ENCODE results near the gene TBC1D4. TPM values are rescaled to one million over a fixed set of nuclear protein-coding genes. Genes with fewer than 3 reads are reported as not detected.
A peak's percentile ranks its signal among the peaks of the same experiment; 100 is the strongest.

TBC1D4 gene
- total RNA-seq, 1 donor: 6.5 TPM

- DNase-seq (ENCODE audit: low read depth in 2 of 3, low spot score in 2 of 3): peak in 2 of 3 donors; percentile 16 to 73
Observed at GRCh38 chr13:75489502-75490263, 7.7 kb upstream of the TBC1D4 start.

GRCh38 chr13:75486146-75487062, 4.4 kb upstream of the TBC1D4 start:
- DNase-seq (ENCODE audit: low read depth in 2 of 3, low spot score in 2 of 3): peak in 1 of 3 donors; percentile 44

GRCh38 chr13:75485286-75486062, 3.5 kb upstream of the TBC1D4 start:
- DNase-seq (ENCODE audit: low read depth in 2 of 3, low spot score in 2 of 3): no peak

- DNase-seq (ENCODE audit: low read depth in 2 of 3, low spot score in 2 of 3): no peak
Observed at GRCh38 chr13:75482820-75483079, 781 bp upstream of the TBC1D4 start.

- peak in 2 of 3 donors; percentile 24 to 28 for DNase-seq (ENCODE audit: low read depth in 2 of 3, low spot score in 2 of 3)
Observed at GRCh38 chr13:75481176-75482069, 546 bp downstream of the TBC1D4 start.

GRCh38 chr13:75480671-75481175, 1.2 kb downstream of the TBC1D4 start:
- peak in 2 of 3 donors; percentile 21 to 36 for DNase-seq (ENCODE audit: low read depth in 2 of 3, low spot score in 2 of 3)

GRCh38 chr13:75479102-75479740, 2.7 kb downstream of the TBC1D4 start:
- peak in 2 of 3 donors; percentile 9 to 27 for DNase-seq (ENCODE audit: low read depth in 2 of 3, low spot score in 2 of 3)

- no peak for DNase-seq (ENCODE audit: low read depth in 2 of 3, low spot score in 2 of 3)
Observed at GRCh38 chr13:75478659-75479058, 3.3 kb downstream of the TBC1D4 start.

GRCh38 chr13:75474956-75475355, 7.0 kb downstream of the TBC1D4 start:
- DNase-seq (ENCODE audit: low read depth in 2 of 3, low spot score in 2 of 3): no peak

GRCh38 chr13:75473468-75473867, 8.5 kb downstream of the TBC1D4 start:
- DNase-seq (ENCODE audit: low read depth in 2 of 3, low spot score in 2 of 3): no peak

- no peak for DNase-seq (ENCODE audit: low read depth in 2 of 3, low spot score in 2 of 3)
Observed at GRCh38 chr13:75470676-75471075, 11.3 kb downstream of the TBC1D4 start.

GRCh38 chr13:75469047-75469446, 12.9 kb downstream of the TBC1D4 start:
- no peak for DNase-seq (ENCODE audit: low read depth in 2 of 3, low spot score in 2 of 3)

GRCh38 chr13:75468602-75469001, 13.4 kb downstream of the TBC1D4 start:
- DNase-seq (ENCODE audit: low read depth in 2 of 3, low spot score in 2 of 3): no peak

GRCh38 chr13:75468098-75468497, 13.9 kb downstream of the TBC1D4 start:
- DNase-seq (ENCODE audit: low read depth in 2 of 3, low spot score in 2 of 3): no peak

- DNase-seq (ENCODE audit: low read depth in 2 of 3, low spot score in 2 of 3): no peak
Observed at GRCh38 chr13:75467040-75467728, 14.8 kb downstream of the TBC1D4 start.

- DNase-seq (ENCODE audit: low read depth in 2 of 3, low spot score in 2 of 3): no peak
Observed at GRCh38 chr13:75465236-75465635, 16.7 kb downstream of the TBC1D4 start.

- DNase-seq (ENCODE audit: low read depth in 2 of 3, low spot score in 2 of 3): no peak
Observed at GRCh38 chr13:75461314-75461713, 20.7 kb downstream of the TBC1D4 start.

- DNase-seq (ENCODE audit: low read depth in 2 of 3, low spot score in 2 of 3): no peak
Observed at GRCh38 chr13:75460644-75461043, 21.3 kb downstream of the TBC1D4 start.
